Measurements from ENCODE around the gene TRIM9.

DNA sequence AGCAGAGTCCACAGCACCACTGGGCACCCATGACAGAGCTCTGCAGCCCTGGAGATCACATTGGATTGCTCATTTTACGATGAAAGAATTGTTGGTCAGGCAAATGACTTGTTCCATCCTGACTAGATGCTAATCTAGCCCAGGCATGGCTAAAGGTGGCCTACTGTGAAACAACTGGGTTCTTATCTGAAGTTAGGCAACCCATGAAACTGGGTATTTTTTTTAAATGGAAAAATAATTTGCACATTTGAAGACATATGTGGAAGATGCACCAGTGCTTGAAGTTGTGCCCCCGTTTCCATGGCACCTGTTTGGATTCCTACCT lies 158.9 kb downstream of the TRIM9 start:
- no peak for TF ChIP-seq POLR2A (IDR thresholded peaks at IDR 0.05)
- TF ChIP-seq, protein P1, sequence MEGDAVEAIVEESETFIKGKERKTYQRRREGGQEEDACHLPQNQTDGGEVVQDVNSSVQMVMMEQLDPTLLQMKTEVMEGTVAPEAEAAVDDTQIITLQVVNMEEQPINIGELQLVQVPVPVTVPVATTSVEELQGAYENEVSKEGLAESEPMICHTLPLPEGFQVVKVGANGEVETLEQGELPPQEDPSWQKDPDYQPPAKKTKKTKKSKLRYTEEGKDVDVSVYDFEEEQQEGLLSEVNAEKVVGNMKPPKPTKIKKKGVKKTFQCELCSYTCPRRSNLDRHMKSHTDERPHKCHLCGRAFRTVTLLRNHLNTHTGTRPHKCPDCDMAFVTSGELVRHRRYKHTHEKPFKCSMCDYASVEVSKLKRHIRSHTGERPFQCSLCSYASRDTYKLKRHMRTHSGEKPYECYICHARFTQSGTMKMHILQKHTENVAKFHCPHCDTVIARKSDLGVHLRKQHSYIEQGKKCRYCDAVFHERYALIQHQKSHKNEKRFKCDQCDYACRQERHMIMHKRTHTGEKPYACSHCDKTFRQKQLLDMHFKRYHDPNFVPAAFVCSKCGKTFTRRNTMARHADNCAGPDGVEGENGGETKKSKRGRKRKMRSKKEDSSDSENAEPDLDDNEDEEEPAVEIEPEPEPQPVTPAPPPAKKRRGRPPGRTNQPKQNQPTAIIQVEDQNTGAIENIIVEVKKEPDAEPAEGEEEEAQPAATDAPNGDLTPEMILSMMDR (IDR thresholded peaks at IDR 0.05) = no peak

Data from vagina (tissue), 2 donors.